Heart left ventricle (tissue), 16 donors: ENCODE results near the gene CHRDL2. TPM values are rescaled to one million over a fixed set of nuclear protein-coding genes. Genes with fewer than 3 reads are reported as not detected.

Experiments
- ATAC-seq, 4 donors: fragments of 200-7000 bp; cut with Tn5 transposase; one replicate each; pipeline ENCODE4 v1.9.1; 2020 to 2022; ENCODE audit warnings: moderate library complexity in 4 of 4, mild to moderate bottlenecking in 3 of 4, moderate number of reproducible peaks in 1 of 4
- DNase-seq, 5 donors: peaks; one replicate each; pipeline ENCODE4 v3.0.0-alpha.2; 2020
- H3K27ac ChIP-seq, 12 donors: fragments of 200-600 bp; sonication (generic) in 4 of 12; one replicate each; pipeline versions ENCODE4 v1.5.0 to v1.8.0; 2016 to 2022; ENCODE audit warnings: mild to moderate bottlenecking in 2 of 12
- H3K27me3 ChIP-seq, 9 donors: fragments of 200-600 bp; sonication (generic) in 2 of 9; one replicate each; pipeline versions ENCODE4 v1.5.1 to v1.8.0; 2016 to 2022; ENCODE audit warnings: mild to moderate bottlenecking in 3 of 9
- H3K36me3 ChIP-seq, 9 donors: fragments of 200-600 bp; sonication (generic) in 2 of 9; one replicate each; pipeline versions ENCODE4 v1.5.0 to v1.8.0; 2018 to 2022; ENCODE audit warnings: mild to moderate bottlenecking in 2 of 9
- H3K4me1 ChIP-seq, 12 donors: fragments of 200-600 bp; sonication (generic) in 4 of 12; one replicate each; pipeline versions ENCODE4 v1.5.0 to v1.8.0; 2016 to 2022; ENCODE audit warnings: mild to moderate bottlenecking in 3 of 12
- H3K4me3 ChIP-seq, 12 donors: fragments of 200-600 bp; sonication (generic) in 4 of 12; one replicate each; pipeline versions ENCODE4 v1.5.0 to v1.8.0; 2017 to 2022; ENCODE audit warnings: mild to moderate bottlenecking in 9 of 12, moderate library complexity in 4 of 12
- H3K9me3 ChIP-seq, 12 donors: fragments of 200-600 bp; sonication (generic) in 4 of 12; one replicate each; pipeline versions ENCODE4 v1.5.0 to v1.8.0; 2016 to 2022; ENCODE audit warnings: mild to moderate bottlenecking in 1 of 12
- POLR2A ChIP-seq, 2 donors: fragments of 450-650 bp; IDR thresholded peaks; one replicate each; pipeline ENCODE4 v1.6.1; 2017; ENCODE audit warnings: antibody characterized with exemption in 2 of 2, mild to moderate bottlenecking in 2 of 2, moderate library complexity in 2 of 2
- WGBS, 4 donors: extraction: QIAGEN DNeasy Blood & Tissue Kit in 2 of 4; methylation state at CpG; one replicate each; pipeline versions ENCODE4 v1.1.5 to v1.1.7; 2013 to 2018; 5-methylcytosine and 5-hydroxymethylcytosine counted together
- intact Hi-C, 10 donors: fragments of 100-400 bp; cut with DNase I; formaldehyde crosslinking; loops; one replicate each; pipeline versions ENCODE4 v1.11.1 to v1.14.2; 2022
- polyA plus RNA-seq, 2 donors: library from polyadenylated mRNA; stranded (reverse); fragments of 200-250 nt; gene quantifications; one replicate each; pipeline ENCODE4 v1.2.3, GENCODE V29; 2013
- total RNA-seq, 9 donors: library from RNA; depleted of rRNA in 2 of 9; stranded (reverse); fragments of >200 nt in 2 of 9; fragmentation: NEBNext Ultra II Directional in 3 of 9; extraction: Animal tissue kit (Norgen Biotek cat#: 25700) in 3 of 9; gene quantifications; one replicate each; pipeline versions ENCODE4 v1.1.0 to v1.2.4, GENCODE V29; 2016 to 2023
- TF ChIP-seq, protein P1 (sequence below), 12 donors: fragments of 200-600 bp; sonication (generic) in 4 of 12; IDR thresholded peaks; one replicate each; pipeline versions ENCODE4 v1.5.0 to v1.8.0; 2018 to 2022; ENCODE audit warnings: antibody characterized with exemption in 12 of 12, mild to moderate bottlenecking in 5 of 12
- donor health status: ischemic (EF 13 %, LVEDD 7.1; RV severe dilation, severe dysfunction).
- donor health status: healthy with polysubstance abuse.
- donor health status: DM: no; HTN: yes; CAD: no.
- donor health status: DM: no; HTN: no; CAD: no.
- donor health status: ischemic (EF 25% LVEDD 6.9; RV normal size, moderate dysfunction).
- donor health status: ischemic (EF 25% LVEDD 5.7; RV mildly dilated, moderate dysfunction).
- donor health status: healthy.
- donor health status: DM: yes; HTN: yes; CAD: no.
- donor health status: ischemic (EF 35%, LVEDD 5.7; RV mildly dilated, moderate dysfunction).
- donor health status: nonischemic (EF 11% LVEDD 7.7; RV severe dilation, severe dysfunction).
- donor health status: DM: yes; HTN: yes; CAD: no.
- donor health status: PGD.
- donor health status: ischemic (EF 29% LVEDD 5.4; RV normal size, mild dysfunction).
- donor health status: nonischemic (EF 23%, LVEDD 6.1; RV moderate dilation, normal function).

CHRDL2 gene
- total and polyA plus RNA-seq, 11 donors: 1.5 to 13.4 (median 3.4) TPM

- no peaks in the 10 kb centered on the region for H3K36me3 ChIP-seq
- intact Hi-C loops: no loop called here
- peaks cover 0 to 7% (median 0%) of the 10 kb centered on the region in 12 donors for H3K9me3 ChIP-seq
- H3K4me3 ChIP-seq: no peak overlapping the region
- peak overlapping the region in 7 of 12 donors; percentile 8 to 73 (median 21) for H3K27ac ChIP-seq
- peaks cover 0 to 42% (median 5%) of the 10 kb centered on the region in 12 donors for H3K4me1 ChIP-seq
- DNase-seq (peak in 1 of 5 donors; percentile 14), ATAC-seq (peak in 2 of 4 donors; percentile 5 to 25)
- peaks cover 0 to 8% (median 0%) of the 10 kb centered on the region in 9 donors for H3K27me3 ChIP-seq
- TF ChIP-seq, protein P1, sequence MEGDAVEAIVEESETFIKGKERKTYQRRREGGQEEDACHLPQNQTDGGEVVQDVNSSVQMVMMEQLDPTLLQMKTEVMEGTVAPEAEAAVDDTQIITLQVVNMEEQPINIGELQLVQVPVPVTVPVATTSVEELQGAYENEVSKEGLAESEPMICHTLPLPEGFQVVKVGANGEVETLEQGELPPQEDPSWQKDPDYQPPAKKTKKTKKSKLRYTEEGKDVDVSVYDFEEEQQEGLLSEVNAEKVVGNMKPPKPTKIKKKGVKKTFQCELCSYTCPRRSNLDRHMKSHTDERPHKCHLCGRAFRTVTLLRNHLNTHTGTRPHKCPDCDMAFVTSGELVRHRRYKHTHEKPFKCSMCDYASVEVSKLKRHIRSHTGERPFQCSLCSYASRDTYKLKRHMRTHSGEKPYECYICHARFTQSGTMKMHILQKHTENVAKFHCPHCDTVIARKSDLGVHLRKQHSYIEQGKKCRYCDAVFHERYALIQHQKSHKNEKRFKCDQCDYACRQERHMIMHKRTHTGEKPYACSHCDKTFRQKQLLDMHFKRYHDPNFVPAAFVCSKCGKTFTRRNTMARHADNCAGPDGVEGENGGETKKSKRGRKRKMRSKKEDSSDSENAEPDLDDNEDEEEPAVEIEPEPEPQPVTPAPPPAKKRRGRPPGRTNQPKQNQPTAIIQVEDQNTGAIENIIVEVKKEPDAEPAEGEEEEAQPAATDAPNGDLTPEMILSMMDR (IDR thresholded peaks at IDR 0.05): no peak
- TF ChIP-seq POLR2A (IDR thresholded peaks at IDR 0.05): no peak
- 78 to 83% (median 80%) methylated on average over 6 of the region's 6 CpGs for WGBS, 4 donors
Observed at GRCh38 chr11:74687237-74688023, 43.8 kb downstream of the CHRDL2 start.

DNA sequence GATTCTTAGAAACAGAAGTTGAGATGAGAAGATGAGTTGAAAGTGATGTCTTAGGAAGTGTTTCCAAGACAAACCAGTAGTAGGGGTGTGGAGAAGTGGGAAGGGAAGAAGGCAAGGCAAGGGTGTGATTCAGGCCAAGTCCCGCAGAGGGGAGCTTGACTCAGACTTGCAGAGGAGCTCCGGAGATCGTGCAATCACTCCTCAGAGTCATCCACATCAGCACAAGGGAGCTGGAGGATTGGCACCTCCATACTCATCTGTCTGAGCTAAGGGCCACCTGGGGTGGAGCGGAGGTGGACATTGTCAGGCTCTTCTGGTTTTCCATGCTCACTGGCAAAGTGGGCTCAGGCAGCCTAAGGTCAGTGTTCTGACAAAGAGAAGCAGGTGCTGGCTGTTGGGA is 44.4 kb downstream of the CHRDL2 start:
- no peak for TF ChIP-seq POLR2A (IDR thresholded peaks at IDR 0.05)
- TF ChIP-seq, protein P1 (IDR thresholded peaks at IDR 0.05): no peak
- WGBS, 4 donors: 78 to 86% (median 79%) methylated on average over 4 of the region's 4 CpGs
- Histone ChIP-seq H3K27me3 (peaks cover 0 to 8% (median 0%) of the 10 kb centered on the region in 9 donors), H3K27ac (peak overlapping the region in 4 of 12 donors; percentile 8 to 73 (median 30)), H3K4me1 (peaks cover 0 to 45% (median 7%) of the 10 kb centered on the region in 12 donors), H3K36me3 (no peaks in the 10 kb centered on the region), H3K9me3 (peaks cover 0 to 7% (median 0%) of the 10 kb centered on the region in 12 donors), H3K4me3 (no peak overlapping the region)
- DNase-seq (peak in 1 of 5 donors; percentile 34), ATAC-seq (peak in 1 of 4 donors; percentile 19)
- intact Hi-C loops: no loop called here

GRCh38 chr11:74685905-74686304 is 45.3 kb downstream of the CHRDL2 start:
- Histone ChIP-seq H3K36me3 (no peaks in the 10 kb centered on the region), H3K27me3 (peaks cover 0 to 8% (median 0%) of the 10 kb centered on the region in 9 donors), H3K27ac (peak overlapping the region in 1 of 12 donors; percentile 73), H3K4me3 (no peak overlapping the region), H3K9me3 (peaks cover 0 to 7% (median 0%) of the 10 kb centered on the region in 12 donors), H3K4me1 (peaks cover 0 to 45% (median 9%) of the 10 kb centered on the region in 12 donors)
- peak in 2 of 5 donors; percentile 33 to 80 for DNase-seq
- 89 to 96% (median 92%) methylated on average over 3 of the region's 3 CpGs for WGBS, 4 donors
- TF ChIP-seq POLR2A (IDR thresholded peaks at IDR 0.05): no peak
- TF ChIP-seq, protein P1 (IDR thresholded peaks at IDR 0.05): no peak
- intact Hi-C loops: no loop called here
- ATAC-seq: peak in 1 of 4 donors; percentile 51

- intact Hi-C loops: no loop called here
- Histone ChIP-seq H3K9me3 (peaks cover 0 to 7% (median 0%) of the 10 kb centered on the region in 12 donors), H3K36me3 (no peaks in the 10 kb centered on the region), H3K27me3 (peaks cover 0 to 8% (median 0%) of the 10 kb centered on the region in 9 donors), H3K27ac (peak overlapping the region in 1 of 12 donors; percentile 73), H3K4me3 (no peak overlapping the region), H3K4me1 (peaks cover 0 to 45% (median 9%) of the 10 kb centered on the region in 12 donors)
- no peak for DNase-seq
- ATAC-seq: no peak
- no peak for TF ChIP-seq POLR2A (IDR thresholded peaks at IDR 0.05)
- TF ChIP-seq, protein P1 (IDR thresholded peaks at IDR 0.05): no peak
Observed at GRCh38 chr11:74685338-74685737, 45.9 kb downstream of the CHRDL2 start.
